Measurements from ENCODE around the gene SSR3.

Gene SSR3

DNA sequence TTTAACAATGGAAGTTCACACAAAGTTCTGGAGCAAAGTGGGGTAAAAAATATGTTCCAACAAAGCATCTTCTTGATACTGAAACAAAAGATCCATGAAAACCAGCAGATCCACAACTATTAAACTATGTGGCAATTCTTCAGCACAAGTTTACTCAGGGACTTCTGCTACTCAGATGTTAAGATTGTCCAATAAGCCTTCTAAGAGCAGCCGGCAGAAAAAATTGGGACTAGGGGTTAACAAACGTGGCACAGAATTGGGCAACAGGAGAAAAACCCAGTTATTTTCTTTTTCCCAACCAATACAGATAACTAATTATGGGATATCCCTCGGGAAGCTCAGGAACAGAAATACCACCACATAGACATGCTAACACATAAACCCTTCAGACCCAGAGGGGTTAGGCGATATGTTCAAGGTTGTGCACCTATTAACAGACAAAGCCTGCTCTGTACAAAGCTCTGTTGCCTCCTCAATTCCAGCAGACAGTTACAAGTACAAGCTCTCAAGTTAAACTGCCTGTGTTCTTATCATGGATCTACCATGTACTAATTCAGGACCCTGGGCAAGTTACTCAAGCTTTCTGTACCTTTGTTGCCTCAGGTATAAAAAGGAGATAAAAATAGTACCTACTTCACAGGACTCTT is 6.8 kb downstream of the SSR3 start:
- Histone ChIP-seq H3K4me2 (ENCODE audit: low read depth, low read length, poor library complexity, severe bottlenecking) (peak overlapping the region; percentile 93), H3K9me2 (replicated peaks; ENCODE audit: low read depth, low read length) (no peaks in the 10 kb centered on the region), H3F3A (ENCODE audit: low read depth) (no peaks in the 10 kb centered on the region), H3K9me3 (ENCODE audit: insufficient read depth, low read depth, low read length) (no peaks in the 10 kb centered on the region), H3K4me3 (ENCODE audit: low read length, poor library complexity, severe bottlenecking) (peak overlapping the region; percentile 28), H3K9ac (ENCODE audit: low read depth, low read length, poor library complexity, severe bottlenecking) (no peak overlapping the region), H3K27me3 (ENCODE audit: insufficient read depth, low read length, poor library complexity, severe bottlenecking) (no peaks in the 10 kb centered on the region), H3K36me3 (ENCODE audit: insufficient read depth, low read length) (peaks cover 55% of the 10 kb centered on the region), H3K79me2 (ENCODE audit: insufficient read depth, low read length) (peaks cover 93% of the 10 kb centered on the region), H2AFZ (ENCODE audit: low read length) (no peak overlapping the region), H4K20me1 (ENCODE audit: insufficient read depth, low read length, poor library complexity, severe bottlenecking) (peaks cover 63% of the 10 kb centered on the region), H3K4me1 (ENCODE audit: insufficient read depth, low read length, poor library complexity, severe bottlenecking) (peaks cover 63% of the 10 kb centered on the region)
- TF ChIP-seq EZH2phosphoT487 (IDR thresholded peaks at IDR 0.05; ENCODE audit: borderline replicate concordance) = no peak
- TF ChIP-seq, protein P1, sequence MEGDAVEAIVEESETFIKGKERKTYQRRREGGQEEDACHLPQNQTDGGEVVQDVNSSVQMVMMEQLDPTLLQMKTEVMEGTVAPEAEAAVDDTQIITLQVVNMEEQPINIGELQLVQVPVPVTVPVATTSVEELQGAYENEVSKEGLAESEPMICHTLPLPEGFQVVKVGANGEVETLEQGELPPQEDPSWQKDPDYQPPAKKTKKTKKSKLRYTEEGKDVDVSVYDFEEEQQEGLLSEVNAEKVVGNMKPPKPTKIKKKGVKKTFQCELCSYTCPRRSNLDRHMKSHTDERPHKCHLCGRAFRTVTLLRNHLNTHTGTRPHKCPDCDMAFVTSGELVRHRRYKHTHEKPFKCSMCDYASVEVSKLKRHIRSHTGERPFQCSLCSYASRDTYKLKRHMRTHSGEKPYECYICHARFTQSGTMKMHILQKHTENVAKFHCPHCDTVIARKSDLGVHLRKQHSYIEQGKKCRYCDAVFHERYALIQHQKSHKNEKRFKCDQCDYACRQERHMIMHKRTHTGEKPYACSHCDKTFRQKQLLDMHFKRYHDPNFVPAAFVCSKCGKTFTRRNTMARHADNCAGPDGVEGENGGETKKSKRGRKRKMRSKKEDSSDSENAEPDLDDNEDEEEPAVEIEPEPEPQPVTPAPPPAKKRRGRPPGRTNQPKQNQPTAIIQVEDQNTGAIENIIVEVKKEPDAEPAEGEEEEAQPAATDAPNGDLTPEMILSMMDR (conservative IDR thresholded peaks at IDR 0.05; ENCODE audit: low read length) = no peak

DNA sequence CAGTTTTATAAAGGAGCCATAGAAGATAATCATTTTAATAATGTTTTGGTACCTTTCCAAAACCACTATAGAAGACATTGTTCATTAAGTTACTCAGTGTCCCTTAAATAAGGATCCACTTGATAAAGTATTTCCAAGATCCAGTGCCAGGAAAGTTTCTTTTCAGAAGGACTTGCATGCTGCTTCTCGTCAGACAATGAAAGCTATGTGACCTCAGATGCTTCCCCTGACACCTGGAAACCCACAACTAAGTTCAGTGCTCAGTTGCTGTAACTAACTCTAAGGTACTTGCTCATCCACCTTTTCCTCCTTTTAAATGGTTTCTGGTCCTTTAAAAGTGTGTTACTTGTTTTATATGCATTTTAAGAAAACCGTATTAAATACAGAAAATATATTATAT is 7.3 kb downstream of the SSR3 start:
- TF ChIP-seq, protein P1 (conservative IDR thresholded peaks at IDR 0.05; ENCODE audit: low read length) = no peak
- TF ChIP-seq EZH2phosphoT487 (IDR thresholded peaks at IDR 0.05; ENCODE audit: borderline replicate concordance) = no peak
- Histone ChIP-seq H3K4me1 (ENCODE audit: insufficient read depth, low read length, poor library complexity, severe bottlenecking) (peaks cover 58% of the 10 kb centered on the region), H4K20me1 (ENCODE audit: insufficient read depth, low read length, poor library complexity, severe bottlenecking) (peaks cover 57% of the 10 kb centered on the region), H3K27me3 (ENCODE audit: insufficient read depth, low read length, poor library complexity, severe bottlenecking) (no peaks in the 10 kb centered on the region), H3K79me2 (ENCODE audit: insufficient read depth, low read length) (peaks cover 87% of the 10 kb centered on the region), H3K4me2 (ENCODE audit: low read depth, low read length, poor library complexity, severe bottlenecking) (peak overlapping the region; percentile 93), H3K9ac (ENCODE audit: low read depth, low read length, poor library complexity, severe bottlenecking) (no peak overlapping the region), H3K36me3 (ENCODE audit: insufficient read depth, low read length) (peaks cover 59% of the 10 kb centered on the region), H3K4me3 (ENCODE audit: low read length, poor library complexity, severe bottlenecking) (no peak overlapping the region), H3F3A (ENCODE audit: low read depth) (no peaks in the 10 kb centered on the region), H3K9me3 (ENCODE audit: insufficient read depth, low read depth, low read length) (no peaks in the 10 kb centered on the region), H3K9me2 (replicated peaks; ENCODE audit: low read depth, low read length) (no peaks in the 10 kb centered on the region), H2AFZ (ENCODE audit: low read length) (no peak overlapping the region)

DNA sequence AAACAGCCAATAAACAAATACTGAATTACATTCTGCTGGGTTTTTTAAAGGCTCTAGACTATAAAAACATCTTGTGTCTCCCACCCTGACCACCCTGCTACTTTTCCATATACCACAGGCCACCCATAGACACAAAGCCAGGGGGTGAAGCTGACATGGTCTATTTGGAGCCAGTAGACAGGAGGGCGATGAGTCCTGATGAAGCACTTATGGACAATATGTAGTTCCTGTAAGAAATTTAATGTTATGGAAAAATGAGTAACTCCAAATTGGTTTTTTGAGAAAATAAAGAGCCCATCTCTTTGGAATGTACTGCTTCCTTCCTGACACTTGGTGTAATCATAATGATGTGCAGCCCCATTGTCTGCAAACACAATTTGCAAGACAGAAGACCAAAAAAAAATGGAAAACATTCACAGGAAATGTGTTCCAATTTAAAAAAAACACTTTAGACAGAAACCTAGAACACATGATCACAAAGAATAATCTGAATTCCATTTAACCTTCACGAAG is 11.8 kb downstream of the SSR3 start:
- TF ChIP-seq, protein P1 (conservative IDR thresholded peaks at IDR 0.05; ENCODE audit: low read length) = no peak
- no peak for TF ChIP-seq EZH2phosphoT487 (IDR thresholded peaks at IDR 0.05; ENCODE audit: borderline replicate concordance)
- Histone ChIP-seq H3K4me3 (ENCODE audit: low read length, poor library complexity, severe bottlenecking) (no peak overlapping the region), H3K36me3 (ENCODE audit: insufficient read depth, low read length) (peaks cover 80% of the 10 kb centered on the region), H3K79me2 (ENCODE audit: insufficient read depth, low read length) (peaks cover 42% of the 10 kb centered on the region), H3F3A (ENCODE audit: low read depth) (no peaks in the 10 kb centered on the region), H3K9ac (ENCODE audit: low read depth, low read length, poor library complexity, severe bottlenecking) (no peak overlapping the region), H3K4me1 (ENCODE audit: insufficient read depth, low read length, poor library complexity, severe bottlenecking) (peaks cover 15% of the 10 kb centered on the region), H3K9me2 (replicated peaks; ENCODE audit: low read depth, low read length) (no peaks in the 10 kb centered on the region), H3K9me3 (ENCODE audit: insufficient read depth, low read depth, low read length) (no peaks in the 10 kb centered on the region), H3K27me3 (ENCODE audit: insufficient read depth, low read length, poor library complexity, severe bottlenecking) (no peaks in the 10 kb centered on the region), H4K20me1 (ENCODE audit: insufficient read depth, low read length, poor library complexity, severe bottlenecking) (peaks cover 26% of the 10 kb centered on the region), H2AFZ (ENCODE audit: low read length) (no peak overlapping the region), H3K4me2 (ENCODE audit: low read depth, low read length, poor library complexity, severe bottlenecking) (no peak overlapping the region)
